OCI-LY7 (cell line): ENCODE results near the gene ZNF333. TPM values are rescaled to one million over a fixed set of nuclear protein-coding genes. Genes with fewer than 3 reads are reported as not detected.

Experiments used
- BruUV-seq: library from RNA; stranded (reverse); fragments of 400-500 nt; replicated peaks from 2 replicates; lab custom pipeline; 2021; lab: Mats Ljungman, UMichigan
- CTCF ChIA-PET: fragments of 300-600 bp; sonication (Branson Sonifier 250); formaldehyde crosslinking; loops from one replicate; lab custom pipeline; 2022; ENCODE audit warnings: antibody characterized with exemption; ENCODE audit not compliant: unreplicated experiment; lab: Charles Lee
- POLR2A ChIA-PET: fragments of 300-600 bp; sonication (Branson Sonifier 250); formaldehyde crosslinking; loops from one replicate; lab custom pipeline; 2022; ENCODE audit warnings: antibody characterized with exemption; lab: Charles Lee
- DNase-seq: peaks from one replicate; pipeline ENCODE4 v3.0.0-alpha.2; 2015; ENCODE audit warnings: low spot score
- H2AFZ ChIP-seq: fragments of 200-600 bp; sonication (generic), shearing (Covaris generic); 2 replicates; pipeline ENCODE4 v1.6.1; 2014; ENCODE audit warnings: mild to moderate bottlenecking, antibody characterized with exemption, low read length, moderate library complexity
- H3K27ac ChIP-seq: fragments of 200-600 bp; sonication (generic); 2 replicates; pipeline ENCODE4 v1.5.1; 2014; ENCODE audit warnings: mixed run types, low read depth, mild to moderate bottlenecking, moderate library complexity, low read length, inconsistent platforms; ENCODE audit not compliant: poor library complexity, severe bottlenecking
- H3K36me3 ChIP-seq: fragments of 200-600 bp; sonication (generic); 2 replicates; pipeline ENCODE4 v1.6.1; 2014; ENCODE audit warnings: mild to moderate bottlenecking, antibody characterized with exemption, low read length, moderate library complexity, mixed read lengths; ENCODE audit not compliant: insufficient read depth
- H3K4me1 ChIP-seq: fragments of 200-600 bp; sonication (generic); 2 replicates; pipeline ENCODE4 v1.5.1; 2014; ENCODE audit warnings: mild to moderate bottlenecking, low read length; ENCODE audit not compliant: insufficient read depth, poor library complexity, severe bottlenecking
- H3K4me2 ChIP-seq: fragments of 200-600 bp; sonication (generic); 2 replicates; pipeline ENCODE4 v1.6.1; 2014; ENCODE audit warnings: mild to moderate bottlenecking, low read length
- H3K4me3 ChIP-seq: fragments of 200-600 bp; sonication (generic); 2 replicates; pipeline ENCODE4 v1.5.1; 2014; ENCODE audit warnings: mild to moderate bottlenecking, low read depth, low read length; ENCODE audit not compliant: poor library complexity, severe bottlenecking
- H3K79me2 ChIP-seq: fragments of 200-600 bp; sonication (generic); 2 replicates; pipeline ENCODE4 v1.6.1; 2016; ENCODE audit warnings: low read depth, mild to moderate bottlenecking, low read length, moderate library complexity, mixed read lengths; ENCODE audit not compliant: insufficient read depth
- H3K9me2 ChIP-seq: fragments of 200-600 bp; sonication (generic); 2 replicates; pipeline ENCODE4 v1.6.1; 2016; ENCODE audit warnings: mild to moderate bottlenecking, low read length, mixed read lengths; ENCODE audit not compliant: insufficient read depth
- H3K9me3 ChIP-seq: fragments of 200-600 bp; sonication (generic); 2 replicates; pipeline ENCODE4 v1.6.1; 2014; ENCODE audit warnings: mild to moderate bottlenecking, mixed run types, low read length, mixed read lengths
- H4K20me1 ChIP-seq: fragments of 200-600 bp; sonication (generic); 2 replicates; pipeline ENCODE4 v1.6.1; 2014; ENCODE audit warnings: mild to moderate bottlenecking, antibody characterized with exemption, low read length, moderate library complexity, mixed read lengths; ENCODE audit not compliant: insufficient read depth
- CTCF ChIP-seq: fragments of 200-600 bp; sonication (generic); conservative IDR thresholded peaks from 2 replicates; pipeline ENCODE4 v1.5.1; 2014; ENCODE audit warnings: mild to moderate bottlenecking, antibody characterized with exemption, low read length, moderate library complexity, mixed read lengths
- EZH2phosphoT487 ChIP-seq: fragments of 200-600 bp; sonication (generic); IDR thresholded peaks from 2 replicates; pipeline ENCODE4 v1.6.1; 2018; ENCODE audit warnings: low read depth, borderline replicate concordance, mild to moderate bottlenecking, mixed run types, antibody characterized with exemption, low read length, moderate library complexity, mixed read lengths
- intact Hi-C: fragments of 100-400 bp; cut with micrococcal nuclease; formaldehyde crosslinking; loops from one replicate; pipeline ENCODE4 v1.10.0; 2022; ENCODE audit not compliant: unreplicated experiment
- total RNA-seq, 2 experiments: library from RNA; depleted of rRNA in 1 of 2; stranded (reverse); fragments of >200 nt in 1 of 2; shearing (Covaris generic) in 1 of 2; gene quantifications; 2 replicates each; pipeline ENCODE4 v1.2.3, GENCODE V29; 2014 to 2022

Gene ZNF333
- total RNA-seq, 2 experiments from 2014 or later = 25.0 to 26.1 TPM

DNA sequence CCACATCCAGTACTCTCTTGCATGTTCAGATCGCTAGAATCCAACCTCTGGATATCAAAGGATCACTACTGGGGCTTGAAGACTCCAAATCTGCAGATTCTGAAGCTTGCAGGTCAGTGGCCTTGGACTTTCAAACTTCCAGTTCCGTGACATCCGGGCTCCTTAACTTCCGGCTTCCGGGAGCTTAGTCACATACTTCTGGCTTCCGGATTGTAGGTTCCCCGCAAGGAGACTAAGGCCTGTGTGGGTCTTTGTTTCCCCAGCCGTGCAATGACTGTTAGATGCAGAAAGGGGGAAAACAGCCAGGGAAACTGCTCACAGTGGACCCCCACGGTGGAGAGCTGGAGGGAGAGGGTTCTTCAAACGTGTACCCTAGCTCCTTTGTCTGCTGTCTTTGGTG is 41.4 kb downstream of the ZNF333 start:
- no peaks in the 10 kb centered on the region for H4K20me1 ChIP-seq
- no peaks in the 10 kb centered on the region for H3K9me2 ChIP-seq
- no peak overlapping the region for H3K4me3 ChIP-seq
- no TSS peak for BruUV-seq
- TF ChIP-seq CTCF (no peak), EZH2phosphoT487 (no peak)
- DNase-seq = no peak
- no peak overlapping the region for H3K27ac ChIP-seq
- no peaks in the 10 kb centered on the region for H3K36me3 ChIP-seq
- peaks cover 10% of the 10 kb centered on the region; the same call in 1 of the 2 replicates for H3K9me3 ChIP-seq
- ChIA-PET CTCF (no interaction called here), POLR2A (interaction anchor here (0.7 kb wide), 1 partner anchor 19 kb away, joined by 3 read pairs; no protein-coding TSS in a partner anchor)
- intact Hi-C loops = no loop called here
- no peak overlapping the region for H3K4me2 ChIP-seq
- H3K4me1 ChIP-seq = no peaks in the 10 kb centered on the region
- H2AFZ ChIP-seq = no peak overlapping the region
- no peaks in the 10 kb centered on the region for H3K79me2 ChIP-seq

- H3K79me2 ChIP-seq = no peaks in the 10 kb centered on the region
- H3K4me1 ChIP-seq = no peaks in the 10 kb centered on the region
- H3K9me3 ChIP-seq = peaks cover 7% of the 10 kb centered on the region; the same call in 1 of the 2 replicates
- no peak for DNase-seq
- no peak overlapping the region for H3K4me2 ChIP-seq
- H3K36me3 ChIP-seq = no peaks in the 10 kb centered on the region
- no TSS peak for BruUV-seq
- intact Hi-C loops = no loop called here
- no peaks in the 10 kb centered on the region for H3K9me2 ChIP-seq
- H2AFZ ChIP-seq = no peak overlapping the region
- H3K4me3 ChIP-seq = no peak overlapping the region
- no peak overlapping the region for H3K27ac ChIP-seq
- TF ChIP-seq EZH2phosphoT487 (no peak), CTCF (no peak)
- POLR2A ChIA-PET = no interaction called here
- CTCF ChIA-PET = no interaction called here
- no peaks in the 10 kb centered on the region for H4K20me1 ChIP-seq
Observed at GRCh38 chr19:14732510-14732909, 42.7 kb downstream of the ZNF333 start.

- CTCF ChIA-PET = no interaction called here
- Histone ChIP-seq H3K4me2 (no peak overlapping the region), H4K20me1 (no peaks in the 10 kb centered on the region), H3K27ac (no peak overlapping the region), H3K9me3 (peaks cover 7% of the 10 kb centered on the region; the same call in 1 of the 2 replicates), H3K4me3 (no peak overlapping the region), H3K79me2 (no peaks in the 10 kb centered on the region), H3K4me1 (no peaks in the 10 kb centered on the region), H3K9me2 (no peaks in the 10 kb centered on the region), H2AFZ (no peak overlapping the region), H3K36me3 (no peaks in the 10 kb centered on the region)
- intact Hi-C loops = no loop called here
- DNase-seq = no peak
- POLR2A ChIA-PET = no interaction called here
- no TSS peak for BruUV-seq
- no peak for TF ChIP-seq CTCF
Observed at GRCh38 chr19:14733574-14733973, 43.7 kb downstream of the ZNF333 start.
